NCI-H2196 treated with DMSO at 0.1 percent for 48 hours (cell line): Measurements from ENCODE around the gene USH2A.

Experiments used
- DNase-seq: peaks from one replicate; lab custom pipeline; 2025; ENCODE audit not compliant: unreplicated experiment; lab: John Stamatoyannopoulos, UW

Gene USH2A

GRCh38 chr1:215963621-215964020 is 459.6 kb downstream of the USH2A start:
- no peak for DNase-seq

GRCh38 chr1:215963040-215963439 is 460.2 kb downstream of the USH2A start:
- DNase-seq, result no peak

- no peak for DNase-seq
Measured at GRCh38 chr1:215958841-215959240, 464.4 kb downstream of the USH2A start.

- DNase-seq, result no peak
Measured at GRCh38 chr1:215957663-215958062, 465.6 kb downstream of the USH2A start.

DNA sequence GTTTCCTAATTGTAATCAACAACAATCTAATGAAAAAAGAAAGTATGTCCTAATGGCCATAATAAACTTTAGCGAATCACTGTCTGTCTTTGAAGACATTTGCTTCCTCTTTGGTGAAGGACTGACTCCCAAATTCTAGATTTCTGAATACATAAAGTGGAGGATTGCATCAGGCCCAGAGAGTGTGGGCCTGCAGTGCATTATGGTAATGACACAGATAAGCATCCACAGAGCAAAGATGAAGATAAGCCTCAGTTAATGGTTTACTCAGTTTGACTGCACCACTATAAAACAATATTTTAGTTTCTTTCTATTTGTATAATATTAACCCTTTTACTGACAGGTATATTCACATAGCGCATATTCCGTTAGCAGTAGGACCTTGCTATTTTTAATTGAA is 490.7 kb downstream of the USH2A start:
- DNase-seq, result no peak

DNA sequence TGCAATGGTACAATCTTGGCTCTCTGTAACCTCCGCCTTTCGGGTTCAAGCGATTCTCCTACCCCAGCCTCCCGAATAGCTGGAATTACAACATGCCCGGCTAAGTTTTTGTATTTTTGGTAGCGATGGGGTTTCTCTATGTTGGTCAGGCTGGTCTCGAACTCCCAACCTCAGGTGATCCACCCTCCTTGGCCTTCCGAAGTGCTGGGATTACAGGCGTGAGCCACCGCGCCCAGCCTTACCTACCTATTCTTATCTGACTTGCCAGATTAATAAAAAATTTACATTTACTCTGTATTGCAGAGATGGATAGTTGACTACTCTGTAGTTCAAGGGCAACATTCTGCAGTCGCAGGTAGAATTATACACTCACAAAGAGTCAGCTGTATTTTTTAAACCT is 496.6 kb downstream of the USH2A start:
- DNase-seq, result no peak

GRCh38 chr1:215923129-215923824 is 500.0 kb downstream of the USH2A start:
- no peak for DNase-seq

- no peak for DNase-seq
Measured at GRCh38 chr1:215911406-215911968, 511.8 kb downstream of the USH2A start.

DNA sequence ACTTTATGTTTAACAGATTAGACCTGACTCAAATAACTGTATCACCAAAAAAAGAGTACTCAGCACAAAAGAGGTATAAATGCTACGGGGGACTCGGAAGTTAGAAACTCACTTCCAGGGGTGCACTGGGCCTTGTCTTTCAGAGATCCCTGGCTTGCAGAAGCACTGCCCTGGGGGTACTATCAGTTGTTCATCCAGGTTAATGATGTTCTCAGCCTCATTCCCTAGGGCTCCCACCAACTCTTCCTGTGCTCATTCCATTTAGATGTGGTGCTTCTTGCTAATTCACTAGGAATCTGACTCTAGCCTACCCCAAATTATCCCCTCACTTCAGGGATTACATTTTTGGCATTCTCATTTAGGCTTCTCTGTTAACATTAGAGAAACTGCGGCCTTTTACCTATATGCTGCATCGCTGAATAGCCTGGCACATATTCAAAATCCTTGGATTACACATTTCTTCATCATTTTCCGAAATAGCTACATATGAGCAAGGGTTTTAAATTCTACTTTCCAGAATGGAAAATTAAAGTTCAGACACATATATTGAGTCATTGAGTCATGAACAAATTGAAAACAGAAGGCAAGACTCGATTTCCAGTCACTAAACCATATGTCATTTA is 517.6 kb downstream of the USH2A start:
- DNase-seq, result no peak

- no peak for DNase-seq
Measured at GRCh38 chr1:215900684-215901083, 522.6 kb downstream of the USH2A start.

- DNase-seq, result no peak
Measured at GRCh38 chr1:215899901-215900300, 523.3 kb downstream of the USH2A start.

- DNase-seq, result no peak
Measured at GRCh38 chr1:215895893-215896292, 527.4 kb downstream of the USH2A start.

DNA sequence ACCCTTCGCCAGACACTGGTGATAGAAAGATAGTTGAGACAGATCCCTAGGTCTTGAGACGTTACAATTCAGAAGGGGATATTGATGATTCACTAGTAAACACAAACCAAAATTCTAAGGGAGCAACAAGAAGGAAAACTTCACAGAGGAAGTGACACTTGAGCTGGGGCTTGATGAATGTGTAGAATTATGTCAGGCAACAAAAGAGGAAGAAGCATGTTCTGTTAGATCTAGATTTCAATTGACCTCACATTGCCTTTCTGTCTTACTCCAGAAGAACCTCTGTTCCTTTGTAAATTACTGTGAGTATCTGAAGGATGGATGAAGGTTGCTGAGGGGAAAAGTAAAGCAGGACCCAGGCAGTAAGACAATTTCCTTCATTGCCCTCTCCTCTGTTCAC is 528.0 kb downstream of the USH2A start:
- no peak for DNase-seq

GRCh38 chr1:215894617-215895016 is 528.6 kb downstream of the USH2A start:
- no peak for DNase-seq

DNA sequence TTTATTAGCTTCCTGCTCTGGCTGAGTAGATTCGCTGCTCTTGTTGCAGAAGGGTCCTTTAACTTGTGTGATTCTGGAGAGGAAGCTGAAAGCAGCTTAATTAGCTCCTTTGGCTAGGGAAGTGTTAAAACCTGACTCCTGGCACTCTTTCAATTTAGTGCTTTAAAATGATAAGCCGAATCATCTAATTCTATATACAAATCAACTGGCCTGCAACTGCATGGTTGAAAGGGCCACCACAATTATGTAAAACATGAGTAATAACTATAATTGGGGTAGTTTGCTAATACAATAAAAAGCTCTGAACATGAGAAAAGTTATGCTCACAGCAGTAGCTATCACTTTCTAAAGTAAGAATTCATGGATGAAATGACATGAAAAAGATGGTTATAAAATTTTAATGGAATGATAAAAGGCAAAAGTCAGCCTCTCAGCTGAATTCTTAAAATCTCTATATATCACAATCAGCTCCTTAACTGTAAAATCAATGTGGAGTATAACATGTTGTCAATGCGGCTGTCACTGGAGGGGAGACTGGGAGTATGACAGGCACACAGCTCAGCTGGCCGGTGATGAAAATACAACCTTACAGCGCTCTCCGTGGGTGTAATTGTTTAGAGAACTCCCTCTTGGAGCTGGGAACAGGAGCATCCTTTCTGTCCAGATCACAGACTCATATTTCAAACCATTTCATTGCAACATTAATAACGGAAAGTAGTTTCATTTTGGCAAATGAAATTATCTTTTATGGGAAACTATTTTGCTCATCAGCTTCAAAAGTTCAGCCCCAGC is 531.8 kb downstream of the USH2A start:
- DNase-seq, result no peak

GRCh38 chr1:215890438-215890837 is 532.8 kb downstream of the USH2A start:
- DNase-seq, result no peak

GRCh38 chr1:215889871-215890270 is 533.4 kb downstream of the USH2A start:
- DNase-seq, result no peak

GRCh38 chr1:215888159-215888558 is 535.1 kb downstream of the USH2A start:
- no peak for DNase-seq

- no peak for DNase-seq
Measured at GRCh38 chr1:215887627-215888026, 535.6 kb downstream of the USH2A start.

DNA sequence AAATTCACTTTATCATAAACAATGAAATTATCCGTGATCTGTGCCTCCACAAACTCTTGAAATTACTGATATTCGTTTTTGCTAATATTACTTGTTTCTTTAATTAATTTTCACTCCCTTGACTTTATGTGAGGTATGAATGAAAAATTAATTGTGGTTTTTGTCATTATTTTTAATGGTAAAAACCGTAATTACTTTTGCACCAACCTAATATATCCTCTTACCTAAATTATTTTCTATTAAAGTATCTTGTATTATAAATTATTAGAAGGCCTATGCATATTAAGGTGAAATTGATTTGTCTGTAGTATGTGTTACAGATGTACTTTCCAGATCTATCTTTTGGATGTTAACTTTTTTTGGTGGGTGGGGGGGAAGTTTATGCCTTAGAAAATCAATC is 540.2 kb downstream of the USH2A start:
- no peak for DNase-seq

DNA sequence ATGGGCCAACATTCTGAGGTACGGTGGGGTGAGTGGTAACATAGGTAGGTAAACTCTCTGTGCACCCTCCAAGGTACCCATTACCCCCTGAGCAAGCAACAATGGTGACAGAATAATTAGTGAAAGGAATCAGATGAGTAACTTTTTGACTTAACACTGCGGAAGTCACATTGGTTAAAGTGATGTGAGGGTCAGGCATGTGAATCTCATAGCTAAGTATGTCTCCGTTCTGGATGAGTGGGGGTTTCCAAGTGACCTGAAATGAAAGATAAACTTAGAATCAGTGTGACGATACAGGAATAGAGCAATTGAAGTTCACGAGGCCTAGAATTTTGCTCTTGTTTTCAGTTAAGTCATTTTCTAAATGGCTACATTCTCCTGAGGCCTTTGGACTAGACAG is 544.4 kb downstream of the USH2A start:
- DNase-seq, result no peak

- no peak for DNase-seq
Measured at GRCh38 chr1:215878128-215878527, 545.1 kb downstream of the USH2A start.
